Mammary epithelial cell (primary cell): ENCODE measurements around the gene DPP9.

Source experiments
- EZH2 ChIP-seq: IDR thresholded peaks from 2 replicates; pipeline ENCODE4 v1.6.1; 2012; ENCODE audit warnings: low read length, inconsistent platforms, borderline replicate concordance
- TF ChIP-seq, protein P1 (sequence below), 2 donors: IDR thresholded peaks in 1 of 2; conservative IDR thresholded peaks in 1 of 2; 2 replicates each; pipeline ENCODE4 v1.5.1; 2011 to 2012; ENCODE audit warnings: inconsistent platforms in 2 of 2, low read length in 2 of 2, mild to moderate bottlenecking in 2 of 2, control low read depth in 1 of 2, low read depth in 1 of 2; ENCODE audit not compliant: insufficient read depth in 1 of 2; ENCODE audit errors: extremely low read depth in 1 of 2

- TF ChIP-seq, protein P1, sequence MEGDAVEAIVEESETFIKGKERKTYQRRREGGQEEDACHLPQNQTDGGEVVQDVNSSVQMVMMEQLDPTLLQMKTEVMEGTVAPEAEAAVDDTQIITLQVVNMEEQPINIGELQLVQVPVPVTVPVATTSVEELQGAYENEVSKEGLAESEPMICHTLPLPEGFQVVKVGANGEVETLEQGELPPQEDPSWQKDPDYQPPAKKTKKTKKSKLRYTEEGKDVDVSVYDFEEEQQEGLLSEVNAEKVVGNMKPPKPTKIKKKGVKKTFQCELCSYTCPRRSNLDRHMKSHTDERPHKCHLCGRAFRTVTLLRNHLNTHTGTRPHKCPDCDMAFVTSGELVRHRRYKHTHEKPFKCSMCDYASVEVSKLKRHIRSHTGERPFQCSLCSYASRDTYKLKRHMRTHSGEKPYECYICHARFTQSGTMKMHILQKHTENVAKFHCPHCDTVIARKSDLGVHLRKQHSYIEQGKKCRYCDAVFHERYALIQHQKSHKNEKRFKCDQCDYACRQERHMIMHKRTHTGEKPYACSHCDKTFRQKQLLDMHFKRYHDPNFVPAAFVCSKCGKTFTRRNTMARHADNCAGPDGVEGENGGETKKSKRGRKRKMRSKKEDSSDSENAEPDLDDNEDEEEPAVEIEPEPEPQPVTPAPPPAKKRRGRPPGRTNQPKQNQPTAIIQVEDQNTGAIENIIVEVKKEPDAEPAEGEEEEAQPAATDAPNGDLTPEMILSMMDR (conservative IDR thresholded peaks at IDR 0.05 in 1 of 2, IDR thresholded peaks at IDR 0.05 in 1 of 2; ENCODE audit: extremely low read depth in 1 of 2, insufficient read depth in 1 of 2, low read depth in 1 of 2, low read length in 2 of 2) = no peak
- TF ChIP-seq EZH2 = no peak
Measured at GRCh38 chr19:4693078-4693350, 30.6 kb downstream of the DPP9 start.
